ENCODE data around the gene WWC2. TPM values are rescaled to one million over a fixed set of nuclear protein-coding genes. Genes with fewer than 3 reads are reported as not detected.

Gene WWC2
- total RNA-seq, 4 donors from 2014 or later: 4.5 to 10.7 (median 8.6) TPM

DNA sequence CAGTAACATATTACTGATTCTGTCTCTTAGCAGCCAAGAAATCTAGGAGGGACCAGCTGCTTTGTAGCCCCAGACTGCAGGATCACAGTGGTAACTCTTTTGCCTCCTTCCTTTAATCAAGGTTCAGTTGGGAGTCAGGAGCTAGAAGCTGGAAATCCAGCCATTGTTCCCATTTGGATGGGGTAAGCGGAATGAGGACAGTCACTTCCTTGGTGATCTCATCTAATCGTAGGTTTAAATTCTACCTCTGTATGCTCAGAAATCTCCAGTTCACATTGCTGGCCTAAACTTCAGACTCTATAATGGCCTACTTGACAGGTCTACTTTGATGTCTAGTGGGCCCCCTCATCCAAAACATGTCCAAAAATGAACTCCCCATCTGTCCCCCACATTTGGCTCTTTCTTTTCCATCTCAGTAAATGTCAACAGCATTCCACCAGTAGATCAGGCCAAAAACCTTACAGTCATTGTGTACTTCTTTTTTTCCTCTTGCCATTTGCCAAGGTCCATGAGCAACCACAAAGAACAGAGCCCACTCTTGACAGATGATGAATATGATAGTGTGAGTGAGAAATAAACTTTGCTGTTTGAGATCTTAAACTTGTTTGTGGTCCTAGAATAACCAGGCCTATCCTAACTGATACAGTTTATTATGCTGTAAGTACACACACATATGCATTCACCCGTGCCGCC, 40.1 kb downstream of the WWC2 start:
- ATAC-seq: no peak
- TF ChIP-seq POLR2A (IDR thresholded peaks at IDR 0.05): no peak
- TF ChIP-seq, protein P1, sequence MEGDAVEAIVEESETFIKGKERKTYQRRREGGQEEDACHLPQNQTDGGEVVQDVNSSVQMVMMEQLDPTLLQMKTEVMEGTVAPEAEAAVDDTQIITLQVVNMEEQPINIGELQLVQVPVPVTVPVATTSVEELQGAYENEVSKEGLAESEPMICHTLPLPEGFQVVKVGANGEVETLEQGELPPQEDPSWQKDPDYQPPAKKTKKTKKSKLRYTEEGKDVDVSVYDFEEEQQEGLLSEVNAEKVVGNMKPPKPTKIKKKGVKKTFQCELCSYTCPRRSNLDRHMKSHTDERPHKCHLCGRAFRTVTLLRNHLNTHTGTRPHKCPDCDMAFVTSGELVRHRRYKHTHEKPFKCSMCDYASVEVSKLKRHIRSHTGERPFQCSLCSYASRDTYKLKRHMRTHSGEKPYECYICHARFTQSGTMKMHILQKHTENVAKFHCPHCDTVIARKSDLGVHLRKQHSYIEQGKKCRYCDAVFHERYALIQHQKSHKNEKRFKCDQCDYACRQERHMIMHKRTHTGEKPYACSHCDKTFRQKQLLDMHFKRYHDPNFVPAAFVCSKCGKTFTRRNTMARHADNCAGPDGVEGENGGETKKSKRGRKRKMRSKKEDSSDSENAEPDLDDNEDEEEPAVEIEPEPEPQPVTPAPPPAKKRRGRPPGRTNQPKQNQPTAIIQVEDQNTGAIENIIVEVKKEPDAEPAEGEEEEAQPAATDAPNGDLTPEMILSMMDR (IDR thresholded peaks at IDR 0.05 in 4 of 5, conservative IDR thresholded peaks at IDR 0.05 in 1 of 5): no peak
- H3K36me3 ChIP-seq: no peaks in the 10 kb centered on the region
- in situ Hi-C loops (cut with MboI; ENCODE audit: low sequenced_read_pairs in 4 of 4) (loop anchor here in 1 of 4 donors (10.0 kb wide), 1 partner anchor 54 kb away; no protein-coding TSS in a partner anchor), intact Hi-C loops (cut with DNase I; ENCODE audit: low total_unique reads) (no loop called here)
- no peak overlapping the region for H3K27ac ChIP-seq
- DNase-seq: no peak
- no peaks in the 10 kb centered on the region for H3K9me3 ChIP-seq
- no peak overlapping the region for H3K4me3 ChIP-seq
- H3K4me1 ChIP-seq: peaks cover 14 to 16% of the 10 kb centered on the region in 2 donors
- no peaks in the 10 kb centered on the region for H3K27me3 ChIP-seq

DNA sequence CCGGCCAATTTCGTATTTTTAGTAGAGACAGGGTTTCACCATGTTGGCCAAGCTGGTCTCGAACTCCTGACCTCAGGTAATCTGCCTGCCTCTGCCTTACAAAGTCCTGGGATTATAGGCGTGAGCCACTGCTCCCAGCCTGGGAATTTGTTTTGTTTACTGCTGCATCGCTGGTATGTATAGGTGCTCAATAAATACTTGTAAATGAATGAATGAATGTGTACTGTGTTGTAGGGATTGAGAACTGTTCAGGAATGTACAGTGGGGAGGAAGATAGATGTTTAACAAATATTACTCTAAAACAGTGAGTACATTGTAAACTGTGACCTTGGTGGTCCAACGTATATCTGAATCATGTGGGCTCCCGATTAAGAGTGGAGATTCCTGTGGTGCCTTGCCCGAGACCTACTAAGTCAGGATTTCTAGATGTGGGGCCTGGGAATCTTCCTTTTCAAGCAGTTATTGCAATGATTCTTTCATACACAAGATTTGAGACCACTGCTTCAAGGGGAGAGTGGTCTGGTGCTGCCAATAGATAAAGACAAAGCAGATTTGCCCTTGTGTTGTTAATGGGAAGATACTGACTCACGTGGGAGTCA, 41.0 kb downstream of the WWC2 start:
- intact Hi-C loops (cut with DNase I; ENCODE audit: low total_unique reads) (no loop called here), in situ Hi-C loops (cut with MboI; ENCODE audit: low sequenced_read_pairs in 4 of 4) (loop anchor here in 1 of 4 donors (10.0 kb wide), 1 partner anchor 55 kb away; no protein-coding TSS in a partner anchor)
- Histone ChIP-seq H3K4me1 (peaks cover 14 to 20% of the 10 kb centered on the region in 2 donors), H3K36me3 (no peaks in the 10 kb centered on the region), H3K27me3 (no peaks in the 10 kb centered on the region), H3K4me3 (no peak overlapping the region), H3K9me3 (no peaks in the 10 kb centered on the region), H3K27ac (no peak overlapping the region)
- TF ChIP-seq, protein P1 (IDR thresholded peaks at IDR 0.05 in 4 of 5, conservative IDR thresholded peaks at IDR 0.05 in 1 of 5): no peak
- TF ChIP-seq POLR2A (IDR thresholded peaks at IDR 0.05): no peak
- ATAC-seq (no peak), DNase-seq (no peak)

DNA sequence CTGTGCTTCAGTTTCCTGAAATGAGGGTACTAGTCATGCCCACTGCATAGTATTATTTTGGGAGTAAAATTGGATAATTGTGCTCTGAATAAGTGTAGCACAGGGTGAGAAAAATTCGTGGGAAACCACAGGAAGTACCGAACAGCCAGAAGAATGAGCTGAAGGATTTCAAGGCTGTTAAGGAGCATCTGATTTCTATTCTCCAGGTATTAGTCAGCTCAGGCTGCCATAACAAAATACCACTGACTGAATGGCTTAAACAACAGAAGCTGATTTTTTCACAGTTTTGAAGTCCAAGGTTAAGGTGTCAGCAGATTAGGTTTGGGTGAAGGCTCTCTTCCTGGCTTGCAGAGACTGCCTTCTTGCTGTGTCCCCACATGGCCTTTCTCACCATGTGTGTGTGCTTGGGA, 41.9 kb downstream of the WWC2 start:
- H3K27me3 ChIP-seq: no peaks in the 10 kb centered on the region
- H3K4me3 ChIP-seq: no peak overlapping the region
- in situ Hi-C loops (cut with MboI; ENCODE audit: low sequenced_read_pairs in 4 of 4) (no loop called here), intact Hi-C loops (cut with DNase I; ENCODE audit: low total_unique reads) (no loop called here)
- no peaks in the 10 kb centered on the region for H3K36me3 ChIP-seq
- ATAC-seq (no peak), DNase-seq (no peak)
- H3K9me3 ChIP-seq: no peaks in the 10 kb centered on the region
- H3K4me1 ChIP-seq: peaks cover 14 to 20% of the 10 kb centered on the region in 2 donors
- no peak overlapping the region for H3K27ac ChIP-seq
- TF ChIP-seq POLR2A (IDR thresholded peaks at IDR 0.05): no peak
- TF ChIP-seq, protein P1 (IDR thresholded peaks at IDR 0.05 in 4 of 5, conservative IDR thresholded peaks at IDR 0.05 in 1 of 5): no peak

DNA sequence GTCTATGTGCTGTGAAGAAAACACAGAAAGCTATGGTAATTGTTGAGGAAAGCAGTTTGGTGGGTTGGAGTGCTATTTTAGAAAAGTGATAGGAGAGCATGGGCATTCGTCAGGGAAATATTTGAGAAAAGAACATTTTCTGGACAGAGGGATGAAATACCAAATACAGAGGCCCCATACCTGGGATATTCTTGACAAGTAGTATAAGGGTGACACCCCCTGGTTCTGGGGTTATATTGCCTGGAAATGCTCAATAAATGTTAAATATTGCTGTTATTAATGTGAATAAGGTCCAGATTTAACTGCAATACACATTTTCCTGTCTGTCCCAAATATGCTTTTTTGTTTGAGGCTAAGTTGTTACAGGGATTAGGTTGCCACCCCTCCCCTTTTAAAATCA, 42.9 kb downstream of the WWC2 start:
- in situ Hi-C loops (cut with MboI; ENCODE audit: low sequenced_read_pairs in 4 of 4) (no loop called here), intact Hi-C loops (cut with DNase I; ENCODE audit: low total_unique reads) (no loop called here)
- H3K27ac ChIP-seq: no peak overlapping the region
- DNase-seq: no peak
- no peak for ATAC-seq
- H3K27me3 ChIP-seq: no peaks in the 10 kb centered on the region
- no peaks in the 10 kb centered on the region for H3K9me3 ChIP-seq
- peaks cover 14 to 20% of the 10 kb centered on the region in 2 donors for H3K4me1 ChIP-seq
- H3K36me3 ChIP-seq: no peaks in the 10 kb centered on the region
- TF ChIP-seq, protein P1 (IDR thresholded peaks at IDR 0.05 in 4 of 5, conservative IDR thresholded peaks at IDR 0.05 in 1 of 5): no peak
- no peak overlapping the region for H3K4me3 ChIP-seq

All from gastrocnemius medialis (tissue), 4 donors.